Activated CD8-positive, alpha-beta T cell treated with anti-CD3 and anti-CD28 coated beads, Interleukin-2, amount 10 ng/mL, durations not matched to agents 7 days and 5 days (primary cell): ENCODE data around the gene CRAT. TPM values are rescaled to one million over a fixed set of nuclear protein-coding genes. Genes with fewer than 3 reads are reported as not detected.
"Not testable (repeated sequence)": the region's sequence is repeated elsewhere in the genome, so short reads cannot be mapped to it uniquely, and the experiment has no call there.

ENCODE experiments used
- ATAC-seq: fragments of 150-1000 bp; cut with Tn5 transposase; one replicate; pipeline ENCODE4 v1.10.0; 2021; ENCODE audit warnings: moderate library complexity
- CTCF ChIA-PET: fragments of 350-600 bp; sonication (Branson Sonifier 250); formaldehyde crosslinking; loops from one replicate; lab custom pipeline; 2021; ENCODE audit warnings: antibody characterized with exemption; lab: Charles Lee
- POLR2A ChIA-PET: fragments of 350-600 bp; sonication (Branson Sonifier 250); formaldehyde crosslinking; loops from one replicate; lab custom pipeline; 2021; ENCODE audit warnings: antibody characterized with exemption; lab: Charles Lee
- DNase-seq: peaks from one replicate; pipeline ENCODE4 v3.0.0-alpha.2; 2020
- H3K27ac Mint-ChIP-seq: one replicate; pipeline ENCODE4 v1.8.0; 2021; ENCODE audit warnings: mild to moderate bottlenecking, mixed read lengths
- H3K27me3 Mint-ChIP-seq: one replicate; pipeline ENCODE4 v1.8.0; 2021; ENCODE audit warnings: low read depth, mixed read lengths
- H3K36me3 Mint-ChIP-seq: one replicate; pipeline ENCODE4 v1.8.0; 2021; ENCODE audit warnings: low read depth, mixed read lengths
- H3K4me1 Mint-ChIP-seq: one replicate; pipeline ENCODE4 v1.8.0; 2021; ENCODE audit warnings: low read depth, mixed read lengths
- H3K4me3 Mint-ChIP-seq: one replicate; pipeline ENCODE4 v1.8.0; 2021; ENCODE audit warnings: mild to moderate bottlenecking, mixed read lengths
- H3K9me3 Mint-ChIP-seq: one replicate; pipeline ENCODE4 v1.8.0; 2022; ENCODE audit warnings: mixed read lengths; ENCODE audit not compliant: insufficient read depth
- total RNA-seq, 2 experiments: library from RNA; stranded (reverse); gene quantifications; one replicate each; pipeline ENCODE4 v1.2.3, GENCODE V29; 2021

CRAT gene
- total RNA-seq, 2 experiments from 2014 or later = 21.9 to 22.2 TPM

GRCh38 chr9:129138144-129138462 lies 27.5 kb upstream of the CRAT start:
- H3K27me3 Mint-ChIP-seq = no peaks in the 10 kb centered on the region
- no peak for DNase-seq

DNA sequence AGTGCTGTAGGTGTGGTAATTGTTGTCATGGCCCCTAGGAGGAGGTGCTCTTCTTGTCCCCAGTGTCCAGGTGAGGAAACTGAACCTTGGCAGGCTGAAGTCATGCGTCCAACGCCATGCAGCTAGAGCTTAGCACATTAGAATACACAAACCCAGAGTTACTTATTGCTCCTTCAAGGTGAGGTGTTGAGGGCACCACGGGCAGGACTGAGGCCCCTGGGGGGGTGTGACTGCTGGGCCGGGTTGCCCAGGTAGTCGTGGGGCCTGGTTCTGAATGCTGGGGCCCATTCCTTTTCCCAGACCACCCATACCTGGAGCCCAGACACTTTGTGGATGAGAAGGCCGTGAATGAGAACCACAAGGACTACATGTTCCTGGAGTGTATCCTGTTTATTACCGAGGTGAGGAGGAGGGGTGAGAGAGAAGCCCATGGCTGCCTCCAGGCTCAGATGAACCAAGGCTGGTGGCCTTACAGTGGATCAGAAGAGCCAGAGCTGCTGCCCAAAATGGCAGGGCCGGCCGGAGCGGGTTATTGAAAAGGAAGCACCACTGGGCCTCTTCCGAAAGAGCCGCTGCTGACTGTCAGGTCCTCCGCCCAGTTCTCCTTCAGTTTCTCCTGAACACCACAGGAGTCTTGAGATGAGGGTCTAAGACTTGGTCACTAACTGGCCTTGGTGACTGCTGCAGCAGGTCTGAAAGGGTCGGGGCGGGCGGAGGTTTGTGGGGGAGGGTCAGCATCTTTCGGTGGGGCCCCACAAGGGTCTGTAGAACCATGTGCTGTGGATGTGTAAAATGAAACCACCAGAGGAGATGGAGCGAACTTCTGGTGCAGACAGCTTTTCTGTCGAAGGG lies 26.9 kb upstream of the CRAT start:
- no peaks in the 10 kb centered on the region for H3K9me3 Mint-ChIP-seq
- DNase-seq = no peak
- peaks cover 40% of the 10 kb centered on the region for H3K36me3 Mint-ChIP-seq
- CTCF ChIA-PET = interaction anchor here (0.6 to 8.8 kb wide), 10 partner anchors 9 to 502 kb away, joined by 3 to 190 read pairs (median 10); partner anchors contain the start of genes C9orf50, IER5L and NTMT1
- no peak overlapping the region for H3K4me3 Mint-ChIP-seq
- peaks cover 35% of the 10 kb centered on the region for H3K4me1 Mint-ChIP-seq
- no peak overlapping the region for H3K27ac Mint-ChIP-seq
- POLR2A ChIA-PET = interaction anchor here (0.6 to 1.1 kb wide), 2 partner anchors 10 to 357 kb away, joined by 3 read pairs; no protein-coding TSS in a partner anchor
- H3K27me3 Mint-ChIP-seq = no peaks in the 10 kb centered on the region
- no peak for ATAC-seq

More at GRCh38 chr9:129138144-129138462, 27.5 kb upstream of the CRAT start:
- ATAC-seq = no peak
- ChIA-PET POLR2A (interaction anchor here (0.6 to 1.1 kb wide), 2 partner anchors 10 to 357 kb away, joined by 3 read pairs; no protein-coding TSS in a partner anchor), CTCF (interaction anchor here (0.6 to 8.8 kb wide), 15 partner anchors 10 to 502 kb away, joined by 3 to 190 read pairs (median 5); partner anchors contain the start of genes C9orf50, DOLPP1, IER5L and NTMT1)
- peaks cover 44% of the 10 kb centered on the region for H3K36me3 Mint-ChIP-seq
- no peaks in the 10 kb centered on the region for H3K9me3 Mint-ChIP-seq
- H3K4me3 Mint-ChIP-seq = no peak overlapping the region
- H3K4me1 Mint-ChIP-seq = peaks cover 41% of the 10 kb centered on the region
- H3K27ac Mint-ChIP-seq = no peak overlapping the region

DNA sequence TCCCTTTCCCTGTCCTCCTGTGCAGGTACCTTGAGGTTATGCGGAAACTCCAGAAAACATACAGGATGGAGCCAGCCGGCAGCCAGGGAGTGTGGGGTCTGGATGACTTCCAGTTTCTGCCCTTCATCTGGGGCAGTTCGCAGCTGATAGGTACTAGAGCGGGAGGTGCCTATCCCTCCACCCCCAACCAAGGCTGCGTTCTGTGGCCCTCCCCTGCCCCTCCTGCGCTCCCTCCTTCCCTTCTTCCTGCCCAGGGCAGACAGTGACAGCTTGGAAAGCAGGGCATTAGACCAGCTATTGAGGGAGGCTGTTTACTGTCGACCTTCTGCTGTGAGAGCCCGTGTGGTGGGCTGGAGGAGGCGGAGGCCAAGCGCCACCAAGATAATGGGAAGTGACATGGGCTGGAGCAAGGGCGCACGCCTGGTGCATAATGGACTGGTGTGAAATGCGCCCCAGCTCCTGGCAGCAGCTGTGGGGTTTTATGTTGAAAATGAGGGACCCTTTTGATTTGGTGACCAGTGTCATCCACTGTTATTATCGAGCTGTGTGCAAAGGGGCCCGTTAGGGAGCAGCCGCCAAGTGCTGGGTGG lies 25.9 kb upstream of the CRAT start:
- DNase-seq = no peak
- H3K36me3 Mint-ChIP-seq = peaks cover 43% of the 10 kb centered on the region
- H3K9me3 Mint-ChIP-seq = no peaks in the 10 kb centered on the region
- no peak for ATAC-seq
- no peaks in the 10 kb centered on the region for H3K27me3 Mint-ChIP-seq
- H3K4me1 Mint-ChIP-seq = peaks cover 31% of the 10 kb centered on the region
- no peak overlapping the region for H3K4me3 Mint-ChIP-seq
- POLR2A ChIA-PET = no interaction called here
- H3K27ac Mint-ChIP-seq = no peak overlapping the region
- CTCF ChIA-PET = interaction anchor here (2.3 to 8.8 kb wide), 2 partner anchors 417 to 487 kb away, joined by 5 to 176 read pairs; partner anchors contain the start of genes C9orf50 and NTMT1

GRCh38 chr9:129135476-129135875 lies 24.9 kb upstream of the CRAT start:
- no peak for ATAC-seq
- H3K4me1 Mint-ChIP-seq = peaks cover 23% of the 10 kb centered on the region
- peaks cover 51% of the 10 kb centered on the region for H3K36me3 Mint-ChIP-seq
- no peaks in the 10 kb centered on the region for H3K27me3 Mint-ChIP-seq
- no peaks in the 10 kb centered on the region for H3K9me3 Mint-ChIP-seq
- no peak for DNase-seq
- H3K27ac Mint-ChIP-seq = no peak overlapping the region
- CTCF ChIA-PET = interaction anchor here (1.3 to 8.8 kb wide), 4 partner anchors 7 to 489 kb away, joined by 5 to 176 read pairs (median 16); partner anchors contain the start of genes C9orf50 and NTMT1
- no peak overlapping the region for H3K4me3 Mint-ChIP-seq
- POLR2A ChIA-PET = no interaction called here

DNA sequence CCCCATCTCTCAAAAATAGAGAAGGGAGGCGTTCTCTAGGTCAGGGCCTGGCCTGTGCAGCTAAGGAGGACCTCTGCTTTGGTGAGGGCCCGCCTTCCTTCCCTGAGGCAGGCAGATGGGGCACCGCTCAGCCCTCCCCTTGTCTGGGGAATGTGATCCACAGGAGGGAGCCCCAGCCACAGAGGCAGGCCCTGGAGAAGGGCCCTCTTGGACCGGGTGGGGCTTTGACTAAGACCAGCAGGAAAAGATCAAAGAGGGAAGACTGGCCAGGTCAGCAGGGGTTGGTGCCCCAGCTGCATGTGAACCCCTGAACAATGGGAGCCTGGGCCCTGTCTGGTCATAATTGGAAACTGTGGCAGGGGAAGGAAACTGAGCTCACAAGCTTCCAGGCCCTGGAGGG lies 22.5 kb upstream of the CRAT start:
- POLR2A ChIA-PET = no interaction called here

DNA sequence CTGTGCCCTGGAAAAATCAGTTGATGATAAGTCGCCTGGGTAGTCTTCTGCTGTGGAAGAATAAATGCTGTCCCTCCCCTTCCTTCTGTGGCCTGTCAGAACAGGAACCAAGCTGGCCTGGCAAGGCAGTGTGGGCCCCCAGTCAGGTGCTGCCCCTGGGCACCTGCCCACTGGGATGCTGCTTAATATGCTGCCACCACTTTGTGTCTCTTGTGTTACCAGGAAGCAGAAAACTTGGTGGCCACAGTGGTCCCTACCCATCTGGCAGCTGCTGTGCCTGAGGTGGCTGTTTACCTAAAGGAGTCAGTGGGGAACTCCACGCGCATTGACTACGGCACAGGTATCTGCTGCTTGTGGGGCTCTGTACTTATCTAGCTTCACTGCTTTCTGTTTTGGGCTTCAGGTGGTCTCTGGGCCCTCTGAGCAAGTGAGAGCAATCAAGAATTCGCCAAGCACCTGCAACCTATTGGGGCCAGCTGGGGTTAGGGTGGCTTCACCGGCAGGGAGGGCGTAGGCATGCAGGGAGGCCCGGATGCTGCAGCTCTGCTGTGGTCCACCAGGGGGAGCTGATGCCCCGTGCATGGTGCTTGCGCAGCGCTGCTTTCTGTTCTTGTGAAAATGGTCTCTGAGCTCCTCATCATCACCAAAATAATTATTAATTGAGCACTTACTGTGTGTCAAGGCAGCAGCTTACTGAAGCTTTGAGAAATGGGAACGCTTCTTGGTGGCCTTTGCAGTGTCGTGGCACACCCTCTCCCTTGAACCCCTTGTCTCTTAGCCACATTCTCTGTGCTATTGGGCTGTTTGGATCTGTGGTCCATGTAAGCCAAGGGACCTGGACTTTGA lies 20.9 kb upstream of the CRAT start:
- H3K9me3 Mint-ChIP-seq = no peaks in the 10 kb centered on the region
- H3K27me3 Mint-ChIP-seq = no peaks in the 10 kb centered on the region
- ChIA-PET CTCF (interaction anchor here (0.6 to 4.9 kb wide), 66 partner anchors 10 to 659 kb away, joined by 3 to 154 read pairs (median 4); partner anchors contain the start of genes C9orf50, CRAT, DOLPP1 and IER5L), POLR2A (interaction anchor here (0.9 to 1.4 kb wide), 5 partner anchors 9 to 489 kb away, joined by 3 to 5 read pairs (median 3); partner anchors contain the start of gene C9orf50)
- peaks cover 7% of the 10 kb centered on the region for H3K4me1 Mint-ChIP-seq
- DNase-seq = peak; percentile 89
- H3K4me3 Mint-ChIP-seq = no peak overlapping the region
- ATAC-seq = peak; percentile 97
- peaks cover 47% of the 10 kb centered on the region for H3K36me3 Mint-ChIP-seq
- H3K27ac Mint-ChIP-seq = no peak overlapping the region

More for the DNA sequence above, 22.5 kb upstream of the CRAT start:
- no peak for ATAC-seq
- Mint-ChIP-seq H3K27ac (no peak overlapping the region), H3K9me3 (no peaks in the 10 kb centered on the region), H3K4me1 (peaks cover 7% of the 10 kb centered on the region), H3K36me3 (peaks cover 51% of the 10 kb centered on the region), H3K27me3 (no peaks in the 10 kb centered on the region), H3K4me3 (no peak overlapping the region)
- no peak for DNase-seq
- CTCF ChIA-PET = interaction anchor here (0.7 to 4.9 kb wide), 5 partner anchors 10 to 492 kb away, joined by 3 to 43 read pairs (median 26); partner anchors contain the start of genes CRAT and PTPA

GRCh38 chr9:129130791-129131190 lies 20.2 kb upstream of the CRAT start:
- DNase-seq (no peak), ATAC-seq (no peak)
- Mint-ChIP-seq H3K4me3 (no peak overlapping the region), H3K36me3 (peaks cover 47% of the 10 kb centered on the region), H3K4me1 (peaks cover 7% of the 10 kb centered on the region), H3K9me3 (no peaks in the 10 kb centered on the region), H3K27me3 (no peaks in the 10 kb centered on the region), H3K27ac (no peak overlapping the region)
- POLR2A ChIA-PET = interaction anchor here (0.6 to 1.4 kb wide), 4 partner anchors 10 to 49 kb away, joined by 3 to 4 read pairs (median 3); no protein-coding TSS in a partner anchor
- CTCF ChIA-PET = interaction anchor here (0.8 to 4.9 kb wide), 37 partner anchors 9 to 650 kb away, joined by 3 to 154 read pairs (median 6); partner anchors contain the start of genes C9orf50, CRAT, DOLPP1 and NTMT1

- ATAC-seq, H3K27ac Mint-ChIP-seq, H3K9me3 Mint-ChIP-seq, H3K4me3 Mint-ChIP-seq, H3K4me1 Mint-ChIP-seq, DNase-seq, H3K27me3 Mint-ChIP-seq: not testable (repeated sequence)
- ChIA-PET CTCF (interaction anchor here (0.7 to 4.9 kb wide), 18 partner anchors 8 to 660 kb away, joined by 3 to 154 read pairs (median 10); partner anchors contain the start of genes C9orf50, CRAT, IER5L and NTMT1), POLR2A (interaction anchor here (0.6 to 1.2 kb wide), 2 partner anchors 18 to 47 kb away, joined by 3 read pairs; no protein-coding TSS in a partner anchor)
- H3K36me3 Mint-ChIP-seq = peaks cover 44% of the 10 kb centered on the region
These were observed 19.7 kb upstream of the CRAT start for GRCh38 chr9:129130271-129130670.

DNA sequence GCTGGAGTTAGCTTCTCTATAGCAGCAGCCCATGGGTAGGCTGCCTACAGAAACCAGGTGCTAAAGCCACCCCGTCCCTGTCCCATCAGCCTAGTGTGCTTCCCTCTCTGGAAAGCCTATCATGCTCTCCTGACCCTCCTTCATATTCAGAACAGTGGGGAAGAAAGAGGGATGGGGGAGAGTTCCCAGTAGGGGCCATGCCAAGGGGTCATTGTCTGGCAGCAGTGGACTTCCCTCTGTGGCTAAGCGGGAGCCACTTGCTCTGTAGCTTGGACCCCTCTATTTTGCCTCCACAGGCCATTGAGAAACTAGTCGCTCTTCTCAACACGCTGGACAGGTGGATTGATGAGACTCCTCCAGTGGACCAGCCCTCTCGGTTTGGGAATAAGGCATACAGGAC lies 18.1 kb upstream of the CRAT start:
- DNase-seq = no peak
- H3K36me3 Mint-ChIP-seq = peaks cover 43% of the 10 kb centered on the region
- ChIA-PET CTCF (interaction anchor here (0.7 to 1.5 kb wide), 2 partner anchors 10 to 14 kb away, joined by 3 to 5 read pairs; no protein-coding TSS in a partner anchor), POLR2A (interaction anchor here (1.1 kb wide), 1 partner anchor 10 kb away, joined by 3 read pairs; no protein-coding TSS in a partner anchor)
- H3K27ac Mint-ChIP-seq = no peak overlapping the region
- H3K4me1 Mint-ChIP-seq = peaks cover 7% of the 10 kb centered on the region
- no peak for ATAC-seq
- H3K27me3 Mint-ChIP-seq = no peaks in the 10 kb centered on the region
- no peak overlapping the region for H3K4me3 Mint-ChIP-seq
- H3K9me3 Mint-ChIP-seq = no peaks in the 10 kb centered on the region

- ATAC-seq (no peak), DNase-seq (no peak)
- Mint-ChIP-seq H3K27ac (no peak overlapping the region), H3K27me3 (no peaks in the 10 kb centered on the region), H3K4me1 (peaks cover 6% of the 10 kb centered on the region), H3K9me3 (no peaks in the 10 kb centered on the region), H3K4me3 (no peak overlapping the region), H3K36me3 (peaks cover 40% of the 10 kb centered on the region)
- CTCF ChIA-PET = interaction anchor here (2.6 to 3.3 kb wide), 2 partner anchors 12 to 16 kb away, joined by 7 to 15 read pairs; no protein-coding TSS in a partner anchor
- POLR2A ChIA-PET = interaction anchor here (1.8 kb wide), 1 partner anchor 51 kb away, joined by 5 read pairs; the partner anchor contains the start of gene IER5L
These were observed 16.4 kb upstream of the CRAT start for GRCh38 chr9:129126749-129127618.
